Spleen (tissue), 11 donors: Measurements from ENCODE around the gene CASTOR1. TPM values are rescaled to one million over a fixed set of nuclear protein-coding genes. Genes with fewer than 3 reads are reported as not detected.

Experiments used
- DNase-seq: peaks from one replicate; pipeline ENCODE4 v3.0.0-alpha.2; 2020
- H3K27ac ChIP-seq, 8 donors: fragments of 200-600 bp; sonication (generic) in 7 of 8; 1 replicate in 4 of 8; 2 replicates in 4 of 8; pipeline versions ENCODE4 v1.5.0 to v1.8.0; 2016 to 2021; ENCODE audit warnings: inconsistent platforms in 4 of 8, mild to moderate bottlenecking in 4 of 8, moderate library complexity in 1 of 8
- H3K27me3 ChIP-seq, 7 donors: fragments of 200-600 bp; sonication (generic) in 6 of 7; replicated peaks in 1 of 7; 1 replicate in 4 of 7; 2 replicates in 3 of 7; pipeline versions ENCODE4 v1.5.0 to v1.8.0; 2016 to 2021; ENCODE audit warnings: inconsistent platforms in 3 of 7, mild to moderate bottlenecking in 1 of 7
- H3K36me3 ChIP-seq, 6 donors: fragments of 200-600 bp; sonication (generic) in 5 of 6; 1 replicate in 4 of 6; 2 replicates in 2 of 6; pipeline versions ENCODE4 v1.5.0 to v1.8.0; 2016 to 2021; ENCODE audit warnings: inconsistent platforms in 2 of 6
- H3K4me1 ChIP-seq, 6 donors: fragments of 200-600 bp; sonication (generic) in 5 of 6; 1 replicate in 3 of 6; 2 replicates in 3 of 6; pipeline versions ENCODE4 v1.5.0 to v1.8.0; 2016 to 2021; ENCODE audit warnings: inconsistent platforms in 3 of 6
- H3K4me3 ChIP-seq, 8 donors: fragments of 200-600 bp; sonication (generic) in 7 of 8; 1 replicate in 4 of 8; 2 replicates in 4 of 8; pipeline versions ENCODE4 v1.5.0 to v1.8.0; 2016 to 2021; ENCODE audit warnings: inconsistent platforms in 4 of 8, mild to moderate bottlenecking in 4 of 8, moderate library complexity in 2 of 8
- H3K9me3 ChIP-seq, 8 donors: fragments of 200-600 bp; sonication (generic) in 7 of 8; 1 replicate in 4 of 8; 2 replicates in 4 of 8; pipeline versions ENCODE4 v1.5.0 to v1.8.0; 2016 to 2021; ENCODE audit warnings: inconsistent platforms in 4 of 8
- CTCF ChIP-seq, 11 experiments: fragments of 200-600 bp in 7 of 11; fragments of 450-650 bp in 4 of 11; sonication (generic) in 4 of 11; IDR thresholded peaks in 8 of 11; conservative IDR thresholded peaks in 3 of 11; 1 replicate in 7 of 11; 2 replicates in 4 of 11; pipeline versions ENCODE4 v1.4.0 to v1.8.0; 2016 to 2021; ENCODE audit warnings: antibody characterized with exemption in 11 of 11, inconsistent platforms in 4 of 11, mild to moderate bottlenecking in 1 of 11
- POLR2A ChIP-seq, 3 donors: fragments of 450-650 bp; IDR thresholded peaks; one replicate each; pipeline ENCODE4 v1.5.1; 2017; ENCODE audit warnings: antibody characterized with exemption in 3 of 3, mild to moderate bottlenecking in 1 of 3
- POLR2AphosphoS5 ChIP-seq, 3 donors: sonication (generic); formaldehyde crosslinking; IDR thresholded peaks; one replicate each; pipeline ENCODE4 v1.5.1; 2017; ENCODE audit warnings: antibody characterized with exemption in 3 of 3
- WGBS, 5 donors: extraction: QIAGEN DNeasy Blood & Tissue Kit in 3 of 5; methylation state at CpG; one replicate each; pipeline versions ENCODE4 v1.1.5 to v1.1.7; 2013 to 2018; 5-methylcytosine and 5-hydroxymethylcytosine counted together
- intact Hi-C: fragments of 100-400 bp; cut with DNase I; formaldehyde crosslinking; loops from one replicate; pipeline ENCODE4 v1.15.0; 2023; ENCODE audit warnings: low total_unique reads
- polyA plus RNA-seq, 3 donors: library from polyadenylated mRNA; stranded (reverse); fragments of 200-250 nt; gene quantifications; one replicate each; pipeline ENCODE4 v1.2.1, GENCODE V29; 2013
- total RNA-seq, 7 donors: library from RNA; depleted of rRNA in 3 of 7; stranded (reverse); fragments of >200 nt in 3 of 7; fragmentation: NEBNext Ultra II Directional in 4 of 7; extraction: Animal tissue kit (Norgen Biotek cat#: 25700) in 4 of 7; gene quantifications; one replicate each; pipeline versions ENCODE4 v1.1.0 to v1.2.1, GENCODE V29; 2016 to 2021
- donor health status: healthy with polysubstance abuse.
- donor health status: DM: no; HTN: no; CAD: no; lungs with moderate emphysema.
- donor health status: DM: no; HTN: no; CAD: no.
- donor health status: Bipolar disorder and iron deficiency.
- donor health status: healthy.
- donor health status: DM: no; HTN: no; CAD: no.
- donor health status: DM: yes; HTN: yes; CAD: no.

The CASTOR1 gene
- total and polyA plus RNA-seq, 10 donors: 5.6 to 18.9 (median 12.6) TPM

- H3K4me3 ChIP-seq: no peak overlapping the region
- intact Hi-C loops: no loop called here
- H3K36me3 ChIP-seq: peaks cover 0 to 65% (median 0%) of the 10 kb centered on the region in 6 donors
- WGBS, 5 donors: 89 to 97% (median 95%) methylated on average over 3 of the region's 3 CpGs
- TF ChIP-seq POLR2A (IDR thresholded peaks at IDR 0.05) (no peak), POLR2AphosphoS5 (IDR thresholded peaks at IDR 0.05) (no peak), CTCF (IDR thresholded peaks at IDR 0.05 in 8 of 11, conservative IDR thresholded peaks at IDR 0.05 in 3 of 11) (no peak)
- H3K27ac ChIP-seq: peak overlapping the region in 7 of 8 donors; percentile 29 to 91 (median 82)
- no peaks in the 10 kb centered on the region for H3K9me3 ChIP-seq
- DNase-seq: no peak
- peaks cover 74 to 100% (median 96%) of the 10 kb centered on the region in 6 donors for H3K4me1 ChIP-seq
- no peaks in the 10 kb centered on the region for H3K27me3 ChIP-seq
Observed at GRCh38 chr22:30320021-30320556, 30.8 kb upstream of the CASTOR1 start.

- H3K27me3 ChIP-seq: no peaks in the 10 kb centered on the region
- H3K4me3 ChIP-seq: peak overlapping the region in 1 of 8 donors; percentile 15
- intact Hi-C loops: no loop called here
- H3K9me3 ChIP-seq: no peaks in the 10 kb centered on the region
- WGBS, 5 donors: 32 to 68% (median 64%) methylated on average over 7 of the region's 7 CpGs
- no peak for DNase-seq
- TF ChIP-seq CTCF (IDR thresholded peaks at IDR 0.05 in 8 of 11, conservative IDR thresholded peaks at IDR 0.05 in 3 of 11): no peak
- peak in 1 of 3 donors; percentile 42 for TF ChIP-seq POLR2AphosphoS5 (IDR thresholded peaks at IDR 0.05)
- H3K27ac ChIP-seq: peak overlapping the region; percentile 4 to 91 (median 78)
- H3K4me1 ChIP-seq: peaks cover 74 to 100% (median 96%) of the 10 kb centered on the region in 6 donors
- peaks cover 0 to 65% (median 0%) of the 10 kb centered on the region in 6 donors for H3K36me3 ChIP-seq
Observed at GRCh38 chr22:30318799-30319419, 29.6 kb upstream of the CASTOR1 start.

- intact Hi-C loops: no loop called here
- H3K36me3 ChIP-seq: peaks cover 0 to 54% (median 0%) of the 10 kb centered on the region in 6 donors
- 85 to 100% (median 100%) methylated on average over 1 of the region's 1 CpG for WGBS, 5 donors
- TF ChIP-seq POLR2A (IDR thresholded peaks at IDR 0.05): no peak
- TF ChIP-seq POLR2AphosphoS5 (IDR thresholded peaks at IDR 0.05): no peak
- TF ChIP-seq CTCF (IDR thresholded peaks at IDR 0.05 in 8 of 11, conservative IDR thresholded peaks at IDR 0.05 in 3 of 11): no peak
- DNase-seq: no peak
- peak overlapping the region; percentile 4 to 91 (median 78) for H3K27ac ChIP-seq
- peak overlapping the region in 1 of 8 donors; percentile 15 for H3K4me3 ChIP-seq
- H3K9me3 ChIP-seq: no peaks in the 10 kb centered on the region
- H3K27me3 ChIP-seq: no peaks in the 10 kb centered on the region
- H3K4me1 ChIP-seq: peaks cover 74 to 100% (median 95%) of the 10 kb centered on the region in 6 donors
Observed at GRCh38 chr22:30317778-30318177, 28.5 kb upstream of the CASTOR1 start.

GRCh38 chr22:30315962-30316576 is 26.8 kb upstream of the CASTOR1 start:
- intact Hi-C loops: no loop called here
- H3K4me3 ChIP-seq: no peak overlapping the region
- 85 to 89% (median 87%) methylated on average over 2 of the region's 2 CpGs for WGBS, 5 donors
- DNase-seq: no peak
- H3K9me3 ChIP-seq: no peaks in the 10 kb centered on the region
- TF ChIP-seq POLR2AphosphoS5 (IDR thresholded peaks at IDR 0.05): no peak
- peaks cover 0 to 47% (median 0%) of the 10 kb centered on the region in 6 donors for H3K36me3 ChIP-seq
- H3K27me3 ChIP-seq: no peaks in the 10 kb centered on the region
- H3K4me1 ChIP-seq: peaks cover 80 to 100% (median 98%) of the 10 kb centered on the region in 6 donors
- peak overlapping the region in 6 of 8 donors; percentile 5 to 91 (median 54) for H3K27ac ChIP-seq
